Erythroblast (primary cell): ENCODE measurements around the gene LBX2.

Experiments
- GATA1 ChIP-seq: IDR thresholded peaks from 2 replicates; pipeline ENCODE4 v1.6.1; 2011; ENCODE audit warnings: low read depth, mild to moderate bottlenecking, control low read depth, low read length, moderate library complexity
- POLR2A ChIP-seq: IDR thresholded peaks from 2 replicates; pipeline ENCODE4 v1.6.1; 2011; ENCODE audit warnings: mild to moderate bottlenecking, low read length

GRCh38 chr2:74505448-74506246, 6.2 kb upstream of the LBX2 start:
- TF ChIP-seq POLR2A: no peak
- TF ChIP-seq GATA1: no peak
